GM18505 (cell line): ENCODE results near the gene ARHGAP45.

ENCODE experiments used
- ATAC-seq: cut with Tn5 transposase; IDR thresholded peaks from one replicate; pipeline ENCODE4 v1.9.1; 2021; ENCODE audit not compliant: unreplicated experiment
- POLR2A ChIP-seq: IDR thresholded peaks from 4 replicates; pipeline ENCODE4 v1.6.1; 2011; ENCODE audit warnings: borderline replicate concordance; ENCODE audit not compliant: insufficient read depth, insufficient read length; ENCODE audit errors: extremely low read depth

The ARHGAP45 gene

GRCh38 chr19:1064661-1065605, 2.0 kb upstream of the ARHGAP45 start:
- no peak for TF ChIP-seq POLR2A
- no peak for ATAC-seq

GRCh38 chr19:1065606-1066109, 1.3 kb upstream of the ARHGAP45 start:
- no peak for ATAC-seq

GRCh38 chr19:1066251-1066747, 668 bp upstream of the ARHGAP45 start:
- TF ChIP-seq POLR2A: no peak
- no peak for ATAC-seq

More at GRCh38 chr19:1065606-1066109, 1.3 kb upstream of the ARHGAP45 start:
- no peak for TF ChIP-seq POLR2A

GRCh38 chr19:1067341-1067957, 482 bp downstream of the ARHGAP45 start:
- peak; percentile 13 for ATAC-seq
- no peak for TF ChIP-seq POLR2A

- no peak for TF ChIP-seq POLR2A
- ATAC-seq: no peak
Measured at GRCh38 chr19:1068009-1069001, 1.3 kb downstream of the ARHGAP45 start.

GRCh38 chr19:1069009-1069779, 2.2 kb downstream of the ARHGAP45 start:
- peak; percentile 65 for TF ChIP-seq POLR2A
- ATAC-seq: no peak

GRCh38 chr19:1070576-1070930, 3.6 kb downstream of the ARHGAP45 start:
- no peak for ATAC-seq
- TF ChIP-seq POLR2A: no peak

- TF ChIP-seq POLR2A: no peak
- no peak for ATAC-seq
Measured at GRCh38 chr19:1070931-1071791, 4.2 kb downstream of the ARHGAP45 start.

GRCh38 chr19:1072371-1073015, 5.5 kb downstream of the ARHGAP45 start:
- no peak for ATAC-seq
- TF ChIP-seq POLR2A: no peak

GRCh38 chr19:1073063-1073955, 6.3 kb downstream of the ARHGAP45 start:
- TF ChIP-seq POLR2A: no peak
- ATAC-seq: no peak
